Psoas muscle (tissue), 8 donors: ENCODE data around the gene SLC25A19. TPM values are rescaled to one million over a fixed set of nuclear protein-coding genes. Genes with fewer than 3 reads are reported as not detected.

ENCODE experiments used
- ATAC-seq, 4 donors: fragments of 200-7000 bp; cut with Tn5 transposase; one replicate each; pipeline ENCODE4 v1.9.1; 2020; ENCODE audit warnings: moderate library complexity in 3 of 4, mild to moderate bottlenecking in 2 of 4
- DNase-seq, 2 donors: peaks; one replicate each; pipeline ENCODE4 v3.0.0-alpha.2; 2020
- H3K27ac ChIP-seq: fragments of 200-600 bp; one replicate; pipeline ENCODE4 v1.8.0; 2022
- H3K27me3 ChIP-seq, 3 donors: fragments of 200-600 bp in 1 of 3; one replicate each; pipeline versions ENCODE4 v1.6.1 to v1.8.0; 2013 to 2022; ENCODE audit warnings: low read length in 2 of 3, mild to moderate bottlenecking in 2 of 3, moderate library complexity in 1 of 3; ENCODE audit not compliant: insufficient read depth in 3 of 3
- H3K36me3 ChIP-seq, 2 donors: fragments of 200-600 bp in 1 of 2; one replicate each; pipeline versions ENCODE4 v1.6.1 to v1.8.0; 2013 to 2022; ENCODE audit warnings: low read depth in 1 of 2, mild to moderate bottlenecking in 1 of 2, moderate library complexity in 1 of 2; ENCODE audit not compliant: insufficient read depth in 1 of 2
- H3K4me1 ChIP-seq: fragments of 200-600 bp; one replicate; pipeline ENCODE4 v1.8.0; 2022
- H3K4me3 ChIP-seq: fragments of 200-600 bp; one replicate; pipeline ENCODE4 v1.8.0; 2022; ENCODE audit warnings: mild to moderate bottlenecking
- H3K9me3 ChIP-seq: fragments of 200-600 bp; one replicate; pipeline ENCODE4 v1.8.0; 2022
- WGBS, 3 donors: extraction: QIAGEN DNeasy Blood & Tissue Kit; methylation state at CpG; one replicate each; pipeline versions ENCODE4 v1.1.6 to v1.1.7; 2013; 5-methylcytosine and 5-hydroxymethylcytosine counted together
- intact Hi-C, 2 donors: fragments of 100-400 bp; cut with DNase I; formaldehyde crosslinking; loops; one replicate each; pipeline versions ENCODE4 v1.11.0 to v1.14.2; 2022
- polyA plus RNA-seq, 3 donors: library from polyadenylated mRNA; stranded (reverse); fragments of 200-250 nt; gene quantifications; one replicate each; pipeline ENCODE4 v1.2.3, GENCODE V29; 2013
- total RNA-seq, 4 donors: library from RNA; stranded (reverse); fragmentation: NEBNext Ultra II Directional in 2 of 4; extraction: Animal tissue kit (Norgen Biotek cat#: 25700) in 2 of 4; gene quantifications; one replicate each; pipeline versions ENCODE4 v1.2.1 to v1.2.4, GENCODE V29; 2021 to 2023
- TF ChIP-seq, protein P1 (sequence below): fragments of 200-600 bp; IDR thresholded peaks from one replicate; pipeline ENCODE4 v1.8.0; 2022; ENCODE audit warnings: antibody characterized with exemption
- donor health status: healthy with polysubstance abuse.
- donor health status: DM: no; HTN: no; CAD: no; lungs with moderate emphysema.
- donor health status: Bipolar disorder and iron deficiency.
- donor health status: healthy.
- donor health status: DM: yes; HTN: yes; CAD: no.
- donor health status: DM: no; HTN: no; CAD: no.
- donor health status: DM: no; HTN: no; CAD: no.
- donor health status: DM: yes; HTN: yes; CAD: no.

SLC25A19 gene
- total and polyA plus RNA-seq, 7 donors, result 11.3 to 52.7 (median 24.9) TPM

DNA sequence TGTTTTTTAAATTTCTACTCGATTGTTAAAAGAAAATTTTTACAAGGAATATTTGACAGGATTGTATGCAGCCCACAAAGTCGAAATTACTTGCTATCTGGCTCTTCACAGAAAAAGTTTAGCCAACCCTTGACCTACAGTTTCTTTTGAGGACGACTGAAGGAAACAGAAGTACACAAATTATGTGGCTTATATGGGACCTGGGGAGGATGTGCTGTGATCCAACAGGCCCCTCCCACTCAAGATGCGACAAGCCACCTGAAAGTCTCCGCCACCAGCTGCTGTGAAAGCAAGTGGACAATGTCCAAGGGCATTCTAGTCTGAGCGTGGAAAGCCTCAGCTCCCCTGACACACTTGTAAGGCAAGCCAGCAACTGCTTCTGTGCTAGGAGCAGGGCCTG lies 42.4 kb upstream of the SLC25A19 start:
- no peak for ATAC-seq
- no peak for DNase-seq
- peaks cover 0 to 14% of the 10 kb centered on the region in 2 donors for H3K36me3 ChIP-seq
- intact Hi-C loops, result no loop called here
- H3K4me3 ChIP-seq, result no peak overlapping the region
- 67% methylated on average over 6 of the region's 6 CpGs for WGBS, 3 donors
- H3K27me3 ChIP-seq, result no peaks in the 10 kb centered on the region
- H3K27ac ChIP-seq, result no peak overlapping the region
- no peaks in the 10 kb centered on the region for H3K4me1 ChIP-seq
- no peaks in the 10 kb centered on the region for H3K9me3 ChIP-seq
- TF ChIP-seq, protein P1, sequence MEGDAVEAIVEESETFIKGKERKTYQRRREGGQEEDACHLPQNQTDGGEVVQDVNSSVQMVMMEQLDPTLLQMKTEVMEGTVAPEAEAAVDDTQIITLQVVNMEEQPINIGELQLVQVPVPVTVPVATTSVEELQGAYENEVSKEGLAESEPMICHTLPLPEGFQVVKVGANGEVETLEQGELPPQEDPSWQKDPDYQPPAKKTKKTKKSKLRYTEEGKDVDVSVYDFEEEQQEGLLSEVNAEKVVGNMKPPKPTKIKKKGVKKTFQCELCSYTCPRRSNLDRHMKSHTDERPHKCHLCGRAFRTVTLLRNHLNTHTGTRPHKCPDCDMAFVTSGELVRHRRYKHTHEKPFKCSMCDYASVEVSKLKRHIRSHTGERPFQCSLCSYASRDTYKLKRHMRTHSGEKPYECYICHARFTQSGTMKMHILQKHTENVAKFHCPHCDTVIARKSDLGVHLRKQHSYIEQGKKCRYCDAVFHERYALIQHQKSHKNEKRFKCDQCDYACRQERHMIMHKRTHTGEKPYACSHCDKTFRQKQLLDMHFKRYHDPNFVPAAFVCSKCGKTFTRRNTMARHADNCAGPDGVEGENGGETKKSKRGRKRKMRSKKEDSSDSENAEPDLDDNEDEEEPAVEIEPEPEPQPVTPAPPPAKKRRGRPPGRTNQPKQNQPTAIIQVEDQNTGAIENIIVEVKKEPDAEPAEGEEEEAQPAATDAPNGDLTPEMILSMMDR, result no peak

DNA sequence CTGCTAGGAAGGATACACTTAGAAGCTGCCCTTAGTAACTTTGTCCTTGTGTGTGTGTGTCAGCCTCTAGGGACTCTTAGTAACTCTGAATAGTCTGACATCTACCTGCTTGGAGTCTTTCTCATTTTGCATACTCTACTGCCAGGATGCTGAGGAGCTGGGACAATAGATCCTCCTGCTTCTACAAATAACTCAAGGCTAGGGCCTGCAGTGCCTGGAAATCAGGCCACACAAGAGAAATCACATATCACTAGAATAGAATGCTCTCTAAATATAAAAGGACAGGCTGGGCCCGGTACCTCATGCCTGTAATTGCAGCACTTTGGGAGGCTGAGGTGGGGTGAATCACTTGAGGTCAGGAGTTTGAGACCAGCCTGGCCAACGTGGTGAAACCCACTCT lies 38.5 kb upstream of the SLC25A19 start:
- TF ChIP-seq, protein P1, result no peak
- no peak for ATAC-seq
- H3K4me1 ChIP-seq, result peaks cover 11% of the 10 kb centered on the region
- no peak for DNase-seq
- H3K9me3 ChIP-seq, result no peaks in the 10 kb centered on the region
- peaks cover 0 to 22% of the 10 kb centered on the region in 2 donors for H3K36me3 ChIP-seq
- no peaks in the 10 kb centered on the region for H3K27me3 ChIP-seq
- WGBS, 3 donors, result 59 to 75% (median 72%) methylated on average over 2 of the region's 2 CpGs
- intact Hi-C loops, result no loop called here
- H3K4me3 ChIP-seq, result no peak overlapping the region
- H3K27ac ChIP-seq, result no peak overlapping the region

DNA sequence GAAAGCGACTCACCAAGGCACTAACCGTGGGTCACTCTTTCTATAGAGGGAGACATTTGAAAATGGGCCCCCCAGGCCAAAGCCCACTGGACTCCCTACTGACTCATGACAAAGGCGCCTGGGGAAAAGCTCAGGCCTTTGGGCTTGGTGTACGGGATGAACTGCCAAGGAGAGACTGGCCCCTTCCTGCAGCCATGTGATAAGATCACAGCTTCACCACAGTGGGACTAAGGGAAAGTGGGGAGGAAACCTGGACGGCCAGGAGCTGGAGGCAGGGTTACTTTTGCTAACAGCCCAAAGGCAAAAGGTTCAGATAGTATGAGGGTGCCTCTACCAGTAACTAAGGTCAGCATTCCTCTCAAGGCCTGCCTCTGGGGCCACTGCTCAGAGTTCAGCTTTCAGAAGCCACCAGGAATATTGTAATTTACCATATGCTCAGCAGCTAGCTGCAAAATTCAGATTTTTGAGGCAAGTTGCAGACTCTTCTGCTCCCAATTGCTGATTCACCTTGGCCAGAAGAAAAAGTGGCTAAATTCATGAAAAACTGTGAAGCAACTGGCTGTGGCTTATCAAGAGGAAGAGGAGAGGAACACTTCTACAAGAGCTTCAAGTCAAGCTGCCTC lies 37.1 kb upstream of the SLC25A19 start:
- intact Hi-C loops, result no loop called here
- peaks cover 0 to 15% of the 10 kb centered on the region in 2 donors for H3K36me3 ChIP-seq

DNA sequence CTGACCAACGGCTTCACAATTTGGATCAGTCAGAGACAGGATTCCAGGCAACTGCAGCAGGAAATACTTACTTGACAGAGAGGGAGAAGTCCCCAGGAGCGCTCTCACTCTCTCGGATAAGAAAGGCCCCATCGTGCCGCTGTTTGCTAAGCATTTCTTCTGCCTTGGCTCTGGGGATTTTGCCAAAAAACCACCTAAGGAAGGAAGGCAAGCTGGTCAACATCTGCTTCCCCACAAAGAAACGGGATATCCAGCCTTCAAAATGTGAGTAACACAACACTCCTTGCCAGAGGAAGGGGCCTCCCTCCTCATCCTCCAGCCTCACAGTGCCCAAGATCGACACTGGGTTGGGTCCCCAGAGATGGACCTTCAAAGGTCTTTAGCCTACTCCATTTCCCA lies 36.6 kb upstream of the SLC25A19 start:
- Histone ChIP-seq H3K9me3 (no peaks in the 10 kb centered on the region), H3K27me3 (no peaks in the 10 kb centered on the region), H3K4me3 (no peak overlapping the region), H3K4me1 (peaks cover 11% of the 10 kb centered on the region), H3K36me3 (peaks cover 0 to 20% of the 10 kb centered on the region in 2 donors), H3K27ac (peak overlapping the region; percentile 42)
- intact Hi-C loops, result no loop called here
- DNase-seq, result no peak
- TF ChIP-seq, protein P1, result no peak
- WGBS, 3 donors, result 46 to 52% (median 49%) methylated on average over 7 of the region's 7 CpGs
- no peak for ATAC-seq

More for the DNA sequence above, 37.1 kb upstream of the SLC25A19 start:
- Histone ChIP-seq H3K27ac (peak overlapping the region; percentile 42), H3K4me3 (no peak overlapping the region), H3K9me3 (no peaks in the 10 kb centered on the region), H3K27me3 (no peaks in the 10 kb centered on the region), H3K4me1 (peaks cover 11% of the 10 kb centered on the region)
- DNase-seq (no peak), ATAC-seq (peak in 1 of 4 donors; percentile 23)
- TF ChIP-seq, protein P1, result no peak
- 62 to 72% (median 62%) methylated on average over 5 of the region's 5 CpGs for WGBS, 3 donors

DNA sequence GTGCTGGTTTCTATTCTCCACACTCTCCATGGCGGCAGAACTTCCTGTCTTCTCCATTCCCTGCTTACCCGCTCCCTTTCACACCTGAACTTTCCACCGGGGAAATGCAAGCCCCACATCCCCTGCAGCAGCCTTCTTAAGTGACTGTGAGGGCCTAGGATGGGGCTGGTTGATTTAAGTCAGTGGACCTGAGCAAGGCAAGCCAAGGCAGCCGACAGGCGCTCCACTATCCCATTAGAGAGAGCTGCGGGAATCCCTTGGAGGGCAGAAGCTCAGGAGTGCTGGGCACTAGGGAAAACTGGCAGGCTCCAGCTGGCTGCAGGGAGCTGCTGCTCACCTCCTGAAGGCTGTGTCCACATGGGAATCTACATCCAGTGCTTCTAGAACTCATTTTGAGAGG lies 36.1 kb upstream of the SLC25A19 start:
- peak overlapping the region; percentile 7 for H3K27ac ChIP-seq
- no peak for ATAC-seq
- TF ChIP-seq, protein P1, result no peak
- intact Hi-C loops, result no loop called here
- WGBS, 3 donors, result 70 to 82% (median 76%) methylated on average over 6 of the region's 6 CpGs
- H3K9me3 ChIP-seq, result no peaks in the 10 kb centered on the region
- no peaks in the 10 kb centered on the region for H3K27me3 ChIP-seq
- no peak for DNase-seq
- H3K4me1 ChIP-seq, result peaks cover 11% of the 10 kb centered on the region
- peaks cover 0 to 25% of the 10 kb centered on the region in 2 donors for H3K36me3 ChIP-seq
- no peak overlapping the region for H3K4me3 ChIP-seq
